ENCODE results near the gene ART3.

The ART3 gene

GRCh38 chr4:76058888-76059426 lies 15.6 kb upstream of the ART3 start:
- peak overlapping the region; percentile 1 for H3K4me3 Mint-ChIP-seq
- H3K9me3 Mint-ChIP-seq, result no peaks in the 10 kb centered on the region
- H3K4me1 Mint-ChIP-seq, result peaks cover 18% of the 10 kb centered on the region
- no peak overlapping the region for H3K27ac Mint-ChIP-seq
- H3K27me3 Mint-ChIP-seq, result peaks cover 6% of the 10 kb centered on the region
- H3K36me3 Mint-ChIP-seq, result no peaks in the 10 kb centered on the region

- peaks cover 6% of the 10 kb centered on the region for H3K27me3 Mint-ChIP-seq
- H3K9me3 Mint-ChIP-seq, result no peaks in the 10 kb centered on the region
- no peaks in the 10 kb centered on the region for H3K36me3 Mint-ChIP-seq
- peaks cover 18% of the 10 kb centered on the region for H3K4me1 Mint-ChIP-seq
- no peak overlapping the region for H3K27ac Mint-ChIP-seq
- no peak overlapping the region for H3K4me3 Mint-ChIP-seq
Measured at GRCh38 chr4:76059750-76060149, 14.8 kb upstream of the ART3 start.

DNA sequence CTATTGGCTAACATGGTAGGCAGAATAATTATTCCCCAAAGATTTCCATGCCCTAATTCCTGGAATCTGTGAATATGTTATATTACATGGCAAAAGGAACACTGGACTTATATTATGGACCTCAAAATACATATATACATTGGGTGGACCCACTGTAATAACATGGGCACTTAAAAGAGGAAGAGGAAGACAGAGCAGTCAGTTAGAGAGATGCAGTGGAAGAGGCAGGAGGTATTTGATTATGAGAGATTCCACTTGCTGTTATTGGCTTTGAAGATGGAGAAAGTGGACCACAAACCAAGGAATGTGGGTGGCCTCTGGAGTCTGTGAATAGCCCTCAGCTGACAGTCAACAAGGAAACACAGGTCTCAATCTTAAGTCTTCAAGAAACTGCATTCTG lies 14.0 kb upstream of the ART3 start:
- Mint-ChIP-seq H3K9me3 (no peaks in the 10 kb centered on the region), H3K27me3 (peaks cover 6% of the 10 kb centered on the region), H3K36me3 (no peaks in the 10 kb centered on the region), H3K4me1 (peaks cover 18% of the 10 kb centered on the region), H3K27ac (no peak overlapping the region), H3K4me3 (no peak overlapping the region)

DNA sequence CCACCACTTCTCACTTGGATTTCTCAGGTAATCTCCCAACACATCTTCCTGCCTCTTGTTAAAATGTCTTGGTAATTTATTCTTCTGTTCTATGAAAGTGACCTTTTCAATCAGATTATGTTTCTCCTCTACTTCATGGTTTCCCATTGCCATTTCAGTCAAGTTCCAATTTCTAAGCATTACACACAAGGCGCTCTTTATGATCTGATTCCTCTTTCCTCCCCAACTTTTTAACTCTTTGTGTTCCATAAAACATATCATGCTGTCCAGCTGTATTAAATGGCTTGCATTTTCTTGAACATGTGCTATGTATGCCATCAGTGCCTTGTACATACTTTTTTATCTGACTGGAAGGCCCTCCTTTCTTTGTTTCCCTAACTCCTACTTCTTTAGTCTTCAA lies 13.1 kb upstream of the ART3 start:
- Mint-ChIP-seq H3K36me3 (no peaks in the 10 kb centered on the region), H3K27ac (no peak overlapping the region), H3K4me1 (peaks cover 18% of the 10 kb centered on the region), H3K4me3 (no peak overlapping the region), H3K9me3 (no peaks in the 10 kb centered on the region), H3K27me3 (peaks cover 3% of the 10 kb centered on the region)

- Mint-ChIP-seq H3K27ac (no peak overlapping the region), H3K4me1 (peaks cover 18% of the 10 kb centered on the region), H3K9me3 (no peaks in the 10 kb centered on the region), H3K4me3 (no peak overlapping the region), H3K36me3 (no peaks in the 10 kb centered on the region), H3K27me3 (peaks cover 2% of the 10 kb centered on the region)
Measured at GRCh38 chr4:76061982-76062381, 12.5 kb upstream of the ART3 start.

GRCh38 chr4:76066546-76066945 lies 8.0 kb upstream of the ART3 start:
- H3K27ac Mint-ChIP-seq, result no peak overlapping the region
- no peaks in the 10 kb centered on the region for H3K9me3 Mint-ChIP-seq
- H3K4me3 Mint-ChIP-seq, result no peak overlapping the region
- H3K27me3 Mint-ChIP-seq, result no peaks in the 10 kb centered on the region
- H3K36me3 Mint-ChIP-seq, result no peaks in the 10 kb centered on the region
- H3K4me1 Mint-ChIP-seq, result no peaks in the 10 kb centered on the region

GRCh38 chr4:76067652-76068286 lies 6.7 kb upstream of the ART3 start:
- H3K9me3 Mint-ChIP-seq, result no peaks in the 10 kb centered on the region
- no peak overlapping the region for H3K27ac Mint-ChIP-seq
- no peaks in the 10 kb centered on the region for H3K36me3 Mint-ChIP-seq
- no peaks in the 10 kb centered on the region for H3K4me1 Mint-ChIP-seq
- no peak overlapping the region for H3K4me3 Mint-ChIP-seq
- no peaks in the 10 kb centered on the region for H3K27me3 Mint-ChIP-seq

DNA sequence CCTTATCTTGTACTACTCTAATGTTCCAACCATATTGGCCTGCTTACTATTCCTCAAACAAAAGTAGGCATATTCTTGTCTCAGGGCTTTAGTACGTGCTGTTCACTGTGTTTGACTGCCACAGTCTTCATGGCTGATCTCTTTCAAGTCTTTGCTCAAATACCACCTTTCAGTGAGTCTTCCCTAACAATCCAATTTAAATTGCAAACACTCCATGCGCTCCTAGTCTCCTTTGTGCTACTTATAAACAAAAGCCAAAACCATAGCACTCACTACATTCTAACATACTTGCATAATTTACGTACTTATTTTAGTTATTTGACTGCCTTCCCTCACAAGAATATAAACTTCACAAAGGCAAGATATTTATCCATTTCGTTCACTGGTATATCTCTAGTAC lies 1.7 kb upstream of the ART3 start:
- Mint-ChIP-seq H3K4me3 (no peak overlapping the region), H3K4me1 (no peaks in the 10 kb centered on the region), H3K27me3 (no peaks in the 10 kb centered on the region), H3K9me3 (no peaks in the 10 kb centered on the region), H3K27ac (no peak overlapping the region), H3K36me3 (no peaks in the 10 kb centered on the region)

- no peaks in the 10 kb centered on the region for H3K9me3 Mint-ChIP-seq
- peaks cover 5% of the 10 kb centered on the region for H3K27me3 Mint-ChIP-seq
- no peak overlapping the region for H3K4me3 Mint-ChIP-seq
- H3K4me1 Mint-ChIP-seq, result no peaks in the 10 kb centered on the region
- no peaks in the 10 kb centered on the region for H3K36me3 Mint-ChIP-seq
- H3K27ac Mint-ChIP-seq, result no peak overlapping the region
Measured at GRCh38 chr4:76074993-76075600, 588 bp downstream of the ART3 start.

- Mint-ChIP-seq H3K36me3 (no peaks in the 10 kb centered on the region), H3K4me1 (no peaks in the 10 kb centered on the region), H3K27ac (no peak overlapping the region), H3K27me3 (peaks cover 5% of the 10 kb centered on the region), H3K4me3 (no peak overlapping the region), H3K9me3 (no peaks in the 10 kb centered on the region)
Measured at GRCh38 chr4:76078033-76078613, 3.6 kb downstream of the ART3 start.

DNA sequence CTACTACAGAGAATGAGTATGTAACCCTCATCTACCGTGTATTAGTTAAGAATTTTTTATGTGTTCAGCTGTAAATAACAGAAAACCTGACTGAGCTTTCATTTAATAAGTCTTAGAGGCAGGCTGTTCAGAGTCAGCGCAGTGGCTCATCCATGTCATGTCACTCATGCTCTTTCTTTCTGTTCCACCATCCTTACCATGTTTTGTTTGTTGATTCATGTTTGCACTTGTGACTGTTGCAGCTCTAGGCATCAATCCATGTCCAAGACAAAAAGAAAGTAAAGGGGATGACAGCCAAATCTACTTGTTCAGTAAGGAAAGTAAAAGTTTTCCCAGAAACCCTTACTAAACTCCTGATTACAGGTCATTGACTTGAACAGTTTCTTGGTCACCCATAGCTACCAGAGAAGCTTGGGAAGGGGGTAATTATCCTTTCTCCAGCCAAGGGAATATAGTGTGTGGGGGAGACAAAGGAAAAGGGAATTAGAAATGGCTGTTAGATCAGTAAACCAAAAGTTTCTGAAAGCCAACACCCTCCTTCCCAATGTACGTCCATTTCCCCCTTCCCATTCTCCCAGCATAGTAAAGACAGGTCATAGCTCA lies 9.0 kb downstream of the ART3 start:
- Mint-ChIP-seq H3K4me1 (no peaks in the 10 kb centered on the region), H3K4me3 (no peak overlapping the region), H3K27ac (no peak overlapping the region)

GRCh38 chr4:76084542-76084941 lies 10.0 kb downstream of the ART3 start:
- Mint-ChIP-seq H3K36me3 (no peaks in the 10 kb centered on the region), H3K27ac (no peak overlapping the region), H3K9me3 (no peaks in the 10 kb centered on the region), H3K4me1 (no peaks in the 10 kb centered on the region), H3K4me3 (no peak overlapping the region), H3K27me3 (peaks cover 2% of the 10 kb centered on the region)

More for the DNA sequence above, 9.0 kb downstream of the ART3 start:
- H3K36me3 Mint-ChIP-seq, result no peaks in the 10 kb centered on the region
- H3K9me3 Mint-ChIP-seq, result no peaks in the 10 kb centered on the region
- peaks cover 6% of the 10 kb centered on the region for H3K27me3 Mint-ChIP-seq

- Mint-ChIP-seq H3K36me3 (no peaks in the 10 kb centered on the region), H3K4me3 (no peak overlapping the region), H3K4me1 (no peaks in the 10 kb centered on the region), H3K9me3 (no peaks in the 10 kb centered on the region), H3K27ac (no peak overlapping the region), H3K27me3 (peaks cover 2% of the 10 kb centered on the region)
Measured at GRCh38 chr4:76087007-76087769, 12.7 kb downstream of the ART3 start.

DNA sequence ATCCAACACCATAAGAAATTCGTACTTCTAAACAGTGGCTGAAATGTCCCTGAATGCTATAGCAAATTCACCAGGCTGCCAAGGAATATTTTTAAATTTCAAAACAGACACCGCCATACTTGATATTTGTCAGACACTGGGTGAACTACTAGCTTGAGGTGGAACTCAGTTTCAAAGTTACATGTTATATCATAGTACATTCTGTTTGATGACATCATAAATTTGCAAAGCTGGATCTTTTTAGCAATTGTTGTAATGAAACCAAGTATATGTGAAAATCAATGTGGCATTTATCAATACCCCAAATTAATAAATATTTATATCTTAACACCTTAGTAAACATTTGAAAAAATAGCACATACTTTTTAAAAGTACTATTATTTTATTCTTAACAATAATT lies 14.2 kb downstream of the ART3 start:
- Mint-ChIP-seq H3K9me3 (no peaks in the 10 kb centered on the region), H3K27ac (no peak overlapping the region), H3K36me3 (no peaks in the 10 kb centered on the region), H3K27me3 (peaks cover 2% of the 10 kb centered on the region), H3K4me3 (no peak overlapping the region), H3K4me1 (no peaks in the 10 kb centered on the region)

GRCh38 chr4:76090241-76090691 lies 15.8 kb downstream of the ART3 start:
- Mint-ChIP-seq H3K9me3 (no peaks in the 10 kb centered on the region), H3K4me3 (no peak overlapping the region), H3K27ac (no peak overlapping the region), H3K4me1 (no peaks in the 10 kb centered on the region), H3K36me3 (no peaks in the 10 kb centered on the region), H3K27me3 (peaks cover 2% of the 10 kb centered on the region)
